GM23338 (cell line): ENCODE data around the gene RALGPS1. TPM values are rescaled to one million over a fixed set of nuclear protein-coding genes. Genes with fewer than 3 reads are reported as not detected.

Experiments
- ATAC-seq: fragments of 200-7000 bp; cut with Tn5 transposase; 3 replicates; pipeline ENCODE4 v1.9.1; 2020
- DNase-seq: peaks from one replicate; pipeline ENCODE4 v3.0.0-alpha.2; 2015; ENCODE audit warnings: low spot score
- H2AFZ ChIP-seq: fragments of 200-600 bp; sonication (generic); 2 replicates; pipeline ENCODE4 v1.8.0; 2016; ENCODE audit warnings: antibody characterized with exemption, mild to moderate bottlenecking, moderate library complexity
- H3F3A ChIP-seq: fragments of 200-600 bp; sonication (generic); replicated peaks from 2 replicates; pipeline ENCODE4 v1.8.0; 2017; ENCODE audit warnings: antibody characterized with exemption, mixed run types, low read depth
- H3K27ac ChIP-seq: fragments of 200-600 bp; sonication (generic); 2 replicates; pipeline ENCODE4 v1.6.1; 2016; ENCODE audit warnings: low read depth
- H3K27me3 ChIP-seq: fragments of 200-600 bp; sonication (generic); 2 replicates; pipeline ENCODE4 v1.8.0; 2016; ENCODE audit warnings: mild to moderate bottlenecking, mixed run types, moderate library complexity; ENCODE audit not compliant: insufficient read depth
- H3K36me3 ChIP-seq: fragments of 200-600 bp; sonication (generic); 2 replicates; pipeline ENCODE4 v1.8.0; 2016; ENCODE audit warnings: mild to moderate bottlenecking; ENCODE audit not compliant: insufficient read depth
- H3K4me1 ChIP-seq: fragments of 200-600 bp; sonication (generic); 2 replicates; pipeline ENCODE4 v1.8.0; 2016; ENCODE audit warnings: mild to moderate bottlenecking, moderate library complexity; ENCODE audit not compliant: insufficient read depth
- H3K4me2 ChIP-seq: fragments of 200-600 bp; sonication (generic); 2 replicates; pipeline ENCODE4 v1.7.1; 2017; ENCODE audit warnings: mixed run types
- H3K4me3 ChIP-seq: fragments of 200-600 bp; sonication (generic); 2 replicates; pipeline ENCODE4 v1.6.1; 2016; ENCODE audit warnings: mixed run types
- H3K79me2 ChIP-seq: fragments of 200-600 bp; sonication (generic); replicated peaks from 2 replicates; pipeline ENCODE4 v1.8.0; 2017; ENCODE audit warnings: mild to moderate bottlenecking; ENCODE audit not compliant: insufficient read depth
- H3K9me2 ChIP-seq: fragments of 200-600 bp; sonication (generic); 2 replicates; pipeline ENCODE4 v1.8.0; 2017; ENCODE audit not compliant: insufficient read depth
- H4K20me1 ChIP-seq: fragments of 200-600 bp; sonication (generic); replicated peaks from 2 replicates; pipeline ENCODE4 v1.8.0; 2017; ENCODE audit warnings: mild to moderate bottlenecking; ENCODE audit not compliant: insufficient read depth
- H3K27ac Mint-ChIP-seq: 2 replicates; pipeline ENCODE4 v1.8.0; 2020; ENCODE audit warnings: inconsistent platforms, mild to moderate bottlenecking, moderate library complexity, mixed read lengths
- H3K27me3 Mint-ChIP-seq: 3 replicates; pipeline ENCODE4 v1.8.0; 2022; ENCODE audit warnings: low read depth, mild to moderate bottlenecking, moderate library complexity, mixed read lengths, inconsistent platforms; ENCODE audit not compliant: insufficient read depth, poor library complexity
- H3K36me3 Mint-ChIP-seq: 3 replicates; pipeline ENCODE4 v1.8.0; 2021; ENCODE audit warnings: low read depth, mild to moderate bottlenecking, inconsistent platforms, moderate library complexity, mixed read lengths
- H3K4me1 Mint-ChIP-seq: 3 replicates; pipeline ENCODE4 v1.8.0; 2020; ENCODE audit warnings: mild to moderate bottlenecking, inconsistent platforms, mixed read lengths
- H3K4me3 Mint-ChIP-seq: 3 replicates; pipeline ENCODE4 v1.8.0; 2021; ENCODE audit warnings: moderate library complexity, mild to moderate bottlenecking, inconsistent platforms, mixed read lengths
- H3K9me3 Mint-ChIP-seq: 3 replicates; pipeline ENCODE4 v1.8.0; 2020; ENCODE audit warnings: moderate library complexity, mild to moderate bottlenecking, inconsistent platforms, mixed read lengths
- CREB1 ChIP-seq: fragments of 250-450 bp; sonication (Bioruptor Pico); IDR thresholded peaks from 2 replicates; pipeline ENCODE4 v1.5.0; 2020; ENCODE audit warnings: low read depth, mild to moderate bottlenecking, moderate library complexity
- EZH2 ChIP-seq: fragments of 200-600 bp; sonication (generic); IDR thresholded peaks from one replicate; pipeline ENCODE4 v1.8.0; 2017; ENCODE audit warnings: antibody characterized with exemption, mild to moderate bottlenecking, low read depth; ENCODE audit not compliant: unreplicated experiment
- JUNB ChIP-seq: IDR thresholded peaks from one replicate; pipeline ENCODE4 v1.6.1; 2016; ENCODE audit warnings: antibody characterized with exemption; ENCODE audit not compliant: unreplicated experiment
- NANOG ChIP-seq: IDR thresholded peaks from 2 replicates; pipeline ENCODE4 v1.6.1; 2016; ENCODE audit warnings: antibody characterized with exemption, borderline replicate concordance
- POLR2AphosphoS5 ChIP-seq: IDR thresholded peaks from 2 replicates; pipeline ENCODE4 v1.6.1; 2016; ENCODE audit warnings: antibody characterized with exemption, low read depth
- STAT1 ChIP-seq: IDR thresholded peaks from one replicate; pipeline ENCODE4 v1.6.1; 2016; ENCODE audit warnings: antibody characterized with exemption; ENCODE audit not compliant: unreplicated experiment
- ZNF114 ChIP-seq: fragments of 250-450 bp; sonication (Bioruptor Pico); IDR thresholded peaks from 2 replicates; pipeline ENCODE4 v1.5.0; 2020; ENCODE audit warnings: mild to moderate bottlenecking, moderate library complexity
- ZNF331 ChIP-seq: fragments of 250-450 bp; sonication (Bioruptor Pico); IDR thresholded peaks from 2 replicates; pipeline ENCODE4 v1.5.0; 2020; ENCODE audit warnings: low read depth, mild to moderate bottlenecking, moderate library complexity
- polyA plus RNA-seq: library from polyadenylated mRNA; unstranded; fragments of >200 nt; fragmentation: Nextera tagmentation; extraction: Ambion mirVana; gene quantifications from 2 replicates; pipeline ENCODE4 v1.2.1, GENCODE V29; 2016
- total RNA-seq: library from RNA; depleted of rRNA; stranded (reverse); fragments of >200 nt; shearing (Covaris generic); gene quantifications from 2 replicates; pipeline ENCODE4 v1.2.3, GENCODE V29; 2014
- TF ChIP-seq, protein P1 (sequence below), 2 experiments: fragments of 200-600 bp in 1 of 2; sonication (generic) in 1 of 2; conservative IDR thresholded peaks; 2 replicates each; pipeline versions ENCODE4 v1.5.1 to v1.6.1; 2016 to 2017; ENCODE audit warnings: antibody characterized with exemption in 2 of 2, low read depth in 2 of 2, mild to moderate bottlenecking in 2 of 2, moderate library complexity in 1 of 2
- TF ChIP-seq, protein P2 (sequence below): IDR thresholded peaks from one replicate; pipeline ENCODE4 v1.6.1; 2018; ENCODE audit warnings: antibody characterized with exemption; ENCODE audit not compliant: unreplicated experiment

Gene RALGPS1
- total and polyA plus RNA-seq, 2 experiments from 2014 or later = 18.2 to 57.1 TPM

DNA sequence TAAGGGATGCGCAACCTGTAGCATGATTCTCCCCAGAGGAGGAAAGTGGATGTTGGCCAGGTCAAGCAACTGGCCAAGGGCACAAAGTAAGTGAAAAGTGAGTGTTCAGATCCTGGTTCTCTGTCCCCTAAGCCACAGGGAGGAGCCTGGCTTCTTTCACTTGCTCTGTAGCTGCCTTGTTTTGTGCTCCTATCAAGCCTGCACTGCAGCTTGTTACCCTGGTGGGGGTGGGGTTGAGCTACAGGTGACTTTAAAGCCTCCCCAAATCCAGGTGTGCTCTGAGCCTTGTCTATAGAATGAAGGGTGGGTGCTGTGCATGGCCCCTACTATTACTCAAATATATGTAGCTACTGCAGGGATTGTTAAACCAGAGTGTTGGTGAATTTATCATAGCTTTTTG, 32.9 kb downstream of the RALGPS1 start:
- Histone ChIP-seq H3K27ac (no peak overlapping the region), H2AFZ (no peak overlapping the region), H4K20me1 (no peaks in the 10 kb centered on the region), H3K9me2 (no peaks in the 10 kb centered on the region), H3K4me3 (no peak overlapping the region), H3K27me3 (no peaks in the 10 kb centered on the region), H3K36me3 (no peaks in the 10 kb centered on the region), H3K4me1 (0 out of 2 replicates have a peak, but pooled peaks cover 6% of the 10 kb centered on the region), H3K4me2 (0 out of 2 replicates have a peak overlapping the region, but pooled peaks have one; percentile 23), H3K79me2 (peaks cover 7% of the 10 kb centered on the region; the same call in 1 of the 2 replicates), H3F3A (no peaks in the 10 kb centered on the region)
- Mint-ChIP-seq H3K27me3 (no peaks in the 10 kb centered on the region), H3K4me1 (peaks cover 13% of the 10 kb centered on the region), H3K36me3 (no peaks in the 10 kb centered on the region), H3K27ac (no peak overlapping the region), H3K9me3 (no peaks in the 10 kb centered on the region), H3K4me3 (no peak overlapping the region)
- TF ChIP-seq, protein P1, sequence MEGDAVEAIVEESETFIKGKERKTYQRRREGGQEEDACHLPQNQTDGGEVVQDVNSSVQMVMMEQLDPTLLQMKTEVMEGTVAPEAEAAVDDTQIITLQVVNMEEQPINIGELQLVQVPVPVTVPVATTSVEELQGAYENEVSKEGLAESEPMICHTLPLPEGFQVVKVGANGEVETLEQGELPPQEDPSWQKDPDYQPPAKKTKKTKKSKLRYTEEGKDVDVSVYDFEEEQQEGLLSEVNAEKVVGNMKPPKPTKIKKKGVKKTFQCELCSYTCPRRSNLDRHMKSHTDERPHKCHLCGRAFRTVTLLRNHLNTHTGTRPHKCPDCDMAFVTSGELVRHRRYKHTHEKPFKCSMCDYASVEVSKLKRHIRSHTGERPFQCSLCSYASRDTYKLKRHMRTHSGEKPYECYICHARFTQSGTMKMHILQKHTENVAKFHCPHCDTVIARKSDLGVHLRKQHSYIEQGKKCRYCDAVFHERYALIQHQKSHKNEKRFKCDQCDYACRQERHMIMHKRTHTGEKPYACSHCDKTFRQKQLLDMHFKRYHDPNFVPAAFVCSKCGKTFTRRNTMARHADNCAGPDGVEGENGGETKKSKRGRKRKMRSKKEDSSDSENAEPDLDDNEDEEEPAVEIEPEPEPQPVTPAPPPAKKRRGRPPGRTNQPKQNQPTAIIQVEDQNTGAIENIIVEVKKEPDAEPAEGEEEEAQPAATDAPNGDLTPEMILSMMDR (conservative IDR thresholded peaks at IDR 0.05; ENCODE audit: low read depth in 2 of 2) = peak; percentile 58 to 71
- TF ChIP-seq ZNF114 = no peak
- DNase-seq (peak; percentile 86), ATAC-seq (peak; percentile 99)

DNA sequence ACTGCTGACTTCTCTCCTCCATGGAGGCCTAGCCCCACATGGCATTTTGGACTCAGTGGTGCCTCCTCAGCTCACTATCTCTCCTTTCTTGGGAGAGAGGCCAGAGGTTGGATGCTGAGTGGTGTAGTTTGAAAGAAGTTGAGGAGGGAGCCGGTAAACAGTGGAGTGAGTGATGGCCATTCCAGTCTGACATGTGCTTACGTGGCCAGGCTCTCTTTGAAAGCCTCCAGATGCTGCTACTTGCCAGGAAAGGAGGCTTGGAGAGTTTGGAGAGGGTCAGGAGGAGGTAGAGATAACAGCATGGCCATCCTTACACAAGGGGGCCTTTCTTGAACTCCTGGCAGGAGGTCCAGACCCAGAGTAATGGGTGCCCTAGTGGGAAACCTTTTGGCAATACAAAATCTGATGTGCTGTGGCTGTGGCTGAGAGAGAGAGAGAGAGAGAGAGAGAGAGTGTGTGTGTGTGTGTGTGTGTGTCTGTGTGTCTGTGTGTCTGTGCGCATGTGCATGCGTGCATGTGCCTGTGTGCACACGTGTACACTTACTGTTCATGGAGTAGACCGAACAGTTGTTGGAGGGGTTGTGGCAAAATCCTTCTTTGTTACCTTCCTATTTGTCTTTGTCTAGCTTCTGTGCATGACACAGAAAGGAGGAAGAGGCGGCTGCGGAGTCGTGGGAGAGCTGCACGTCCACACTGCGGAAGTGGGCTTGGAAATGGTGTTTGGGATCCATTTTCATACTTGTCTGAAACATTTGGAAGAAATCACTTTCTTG, 37.8 kb downstream of the RALGPS1 start:
- Histone ChIP-seq H4K20me1 (no peaks in the 10 kb centered on the region; the same call in 1 of the 2 replicates), H3K27ac (no peak overlapping the region), H2AFZ (no peak overlapping the region), H3K9me2 (no peaks in the 10 kb centered on the region), H3K4me3 (no peak overlapping the region), H3K4me1 (0 out of 2 replicates have a peak, but pooled peaks cover 6% of the 10 kb centered on the region), H3K79me2 (peaks cover 7% of the 10 kb centered on the region; the same call in 1 of the 2 replicates), H3K36me3 (no peaks in the 10 kb centered on the region), H3K27me3 (no peaks in the 10 kb centered on the region), H3K4me2 (no peak overlapping the region), H3F3A (no peaks in the 10 kb centered on the region)
- Mint-ChIP-seq H3K4me3 (no peak overlapping the region), H3K9me3 (no peaks in the 10 kb centered on the region), H3K27me3 (peaks cover 1% of the 10 kb centered on the region), H3K4me1 (peaks cover 8% of the 10 kb centered on the region; the same call in 2 of the 3 replicates), H3K27ac (no peak overlapping the region), H3K36me3 (no peaks in the 10 kb centered on the region)
- ATAC-seq = no peak
- DNase-seq = no peak
- TF ChIP-seq STAT1 (no peak), ZNF114 (no peak), POLR2AphosphoS5 (no peak), JUNB (no peak), CREB1 (no peak), EZH2 (no peak), ZNF331 (CRISPR knock-in tag) (no peak), NANOG (no peak)
- TF ChIP-seq, protein P1 (conservative IDR thresholded peaks at IDR 0.05; ENCODE audit: low read depth in 2 of 2) = no peak
- TF ChIP-seq, protein P2, sequence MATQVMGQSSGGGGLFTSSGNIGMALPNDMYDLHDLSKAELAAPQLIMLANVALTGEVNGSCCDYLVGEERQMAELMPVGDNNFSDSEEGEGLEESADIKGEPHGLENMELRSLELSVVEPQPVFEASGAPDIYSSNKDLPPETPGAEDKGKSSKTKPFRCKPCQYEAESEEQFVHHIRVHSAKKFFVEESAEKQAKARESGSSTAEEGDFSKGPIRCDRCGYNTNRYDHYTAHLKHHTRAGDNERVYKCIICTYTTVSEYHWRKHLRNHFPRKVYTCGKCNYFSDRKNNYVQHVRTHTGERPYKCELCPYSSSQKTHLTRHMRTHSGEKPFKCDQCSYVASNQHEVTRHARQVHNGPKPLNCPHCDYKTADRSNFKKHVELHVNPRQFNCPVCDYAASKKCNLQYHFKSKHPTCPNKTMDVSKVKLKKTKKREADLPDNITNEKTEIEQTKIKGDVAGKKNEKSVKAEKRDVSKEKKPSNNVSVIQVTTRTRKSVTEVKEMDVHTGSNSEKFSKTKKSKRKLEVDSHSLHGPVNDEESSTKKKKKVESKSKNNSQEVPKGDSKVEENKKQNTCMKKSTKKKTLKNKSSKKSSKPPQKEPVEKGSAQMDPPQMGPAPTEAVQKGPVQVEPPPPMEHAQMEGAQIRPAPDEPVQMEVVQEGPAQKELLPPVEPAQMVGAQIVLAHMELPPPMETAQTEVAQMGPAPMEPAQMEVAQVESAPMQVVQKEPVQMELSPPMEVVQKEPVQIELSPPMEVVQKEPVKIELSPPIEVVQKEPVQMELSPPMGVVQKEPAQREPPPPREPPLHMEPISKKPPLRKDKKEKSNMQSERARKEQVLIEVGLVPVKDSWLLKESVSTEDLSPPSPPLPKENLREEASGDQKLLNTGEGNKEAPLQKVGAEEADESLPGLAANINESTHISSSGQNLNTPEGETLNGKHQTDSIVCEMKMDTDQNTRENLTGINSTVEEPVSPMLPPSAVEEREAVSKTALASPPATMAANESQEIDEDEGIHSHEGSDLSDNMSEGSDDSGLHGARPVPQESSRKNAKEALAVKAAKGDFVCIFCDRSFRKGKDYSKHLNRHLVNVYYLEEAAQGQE = no peak
